Liver (tissue), 9 donors: ENCODE data around the gene FAM171A1. TPM values are rescaled to one million over a fixed set of nuclear protein-coding genes. Genes with fewer than 3 reads are reported as not detected.
A peak's percentile ranks its signal among the peaks of the same experiment; 100 is the strongest.

Source experiments
- DNase-seq: peaks from one replicate; pipeline ENCODE4 v3.0.0-alpha.2; 2017; ENCODE audit warnings: low spot score
- H3K27ac ChIP-seq, 2 donors: one replicate each; pipeline ENCODE4 v1.7.0; 2013; ENCODE audit warnings: inconsistent platforms in 2 of 2, low read length in 2 of 2, control low read depth in 1 of 2, low read depth in 1 of 2, mild to moderate bottlenecking in 1 of 2
- H3K27me3 ChIP-seq, 4 donors: one replicate each; pipeline versions ENCODE4 v1.6.1 to v1.7.0; 2013; ENCODE audit warnings: low read length in 3 of 4, inconsistent platforms in 1 of 4, mild to moderate bottlenecking in 1 of 4, moderate library complexity in 1 of 4; ENCODE audit not compliant: control insufficient read depth in 4 of 4, insufficient read depth in 4 of 4
- H3K36me3 ChIP-seq, 4 donors: one replicate each; pipeline versions ENCODE4 v1.6.1 to v1.7.0; 2013; ENCODE audit warnings: low read length in 3 of 4, mild to moderate bottlenecking in 3 of 4, low read depth in 1 of 4, moderate library complexity in 1 of 4; ENCODE audit not compliant: control insufficient read depth in 4 of 4, insufficient read depth in 3 of 4
- H3K4me1 ChIP-seq, 4 donors: one replicate each; pipeline versions ENCODE4 v1.6.1 to v1.7.0; 2013; ENCODE audit warnings: low read length in 3 of 4, mild to moderate bottlenecking in 3 of 4, moderate library complexity in 1 of 4; ENCODE audit not compliant: control insufficient read depth in 4 of 4, insufficient read depth in 4 of 4
- H3K4me3 ChIP-seq, 3 donors: one replicate each; pipeline versions ENCODE4 v1.6.1 to v1.7.0; 2013; ENCODE audit warnings: low read length in 3 of 3, control low read depth in 1 of 3, low read depth in 1 of 3, mild to moderate bottlenecking in 1 of 3
- H3K9ac ChIP-seq, 2 donors: one replicate each; pipeline ENCODE4 v1.7.0; 2013; ENCODE audit warnings: low read length in 2 of 2, mild to moderate bottlenecking in 2 of 2, moderate library complexity in 2 of 2, control low read depth in 1 of 2, low read depth in 1 of 2
- H3K9me3 ChIP-seq, 4 donors: one replicate each; pipeline versions ENCODE4 v1.6.1 to v1.7.0; 2013; ENCODE audit warnings: low read length in 3 of 4; ENCODE audit not compliant: control insufficient read depth in 4 of 4
- ATF3 ChIP-seq: IDR thresholded peaks from 2 replicates; pipeline ENCODE4 v1.6.1; 2016; ENCODE audit warnings: antibody characterized with exemption
- CTCF ChIP-seq: fragments of 150-350 bp; IDR thresholded peaks from 2 replicates; pipeline ENCODE4 v1.5.1; 2017; ENCODE audit warnings: improper control_type of control experiment, low read depth, low read length; ENCODE audit not compliant: missing input control
- EGR1 ChIP-seq, 2 donors: IDR thresholded peaks; 2 replicates each; pipeline ENCODE4 v1.6.1; 2016 to 2018; ENCODE audit warnings: antibody characterized with exemption in 2 of 2, low read depth in 2 of 2
- FOXA1 ChIP-seq: IDR thresholded peaks from 2 replicates; pipeline ENCODE4 v1.6.1; 2016; ENCODE audit warnings: antibody characterized with exemption
- FOXA2 ChIP-seq: IDR thresholded peaks from 2 replicates; pipeline ENCODE4 v1.6.1; 2016; ENCODE audit warnings: antibody characterized with exemption
- GABPA ChIP-seq, 2 donors: IDR thresholded peaks in 1 of 2; conservative IDR thresholded peaks in 1 of 2; 2 replicates each; pipeline ENCODE4 v1.6.1; 2016; ENCODE audit warnings: antibody characterized with exemption in 2 of 2, mild to moderate bottlenecking in 1 of 2, moderate library complexity in 1 of 2
- HNF4A ChIP-seq, 2 donors: conservative IDR thresholded peaks; 2 replicates each; pipeline ENCODE4 v1.6.1; 2016; ENCODE audit warnings: antibody characterized with exemption in 2 of 2, mild to moderate bottlenecking in 2 of 2
- HNF4G ChIP-seq: IDR thresholded peaks from 2 replicates; pipeline ENCODE4 v1.6.1; 2016; ENCODE audit warnings: antibody characterized with exemption
- JUND ChIP-seq, 2 donors: IDR thresholded peaks; 2 replicates each; pipeline ENCODE4 v1.6.1; 2016; ENCODE audit warnings: antibody characterized with exemption in 2 of 2
- MAX ChIP-seq: IDR thresholded peaks from 2 replicates; pipeline ENCODE4 v1.6.1; 2016; ENCODE audit warnings: antibody characterized with exemption
- NR2F2 ChIP-seq: IDR thresholded peaks from 2 replicates; pipeline ENCODE4 v1.6.1; 2016; ENCODE audit warnings: antibody characterized with exemption
- RAD21 ChIP-seq, 2 donors: IDR thresholded peaks; 2 replicates each; pipeline ENCODE4 v1.6.1; 2016; ENCODE audit warnings: antibody characterized with exemption in 2 of 2, mild to moderate bottlenecking in 2 of 2
- REST ChIP-seq: IDR thresholded peaks from 2 replicates; pipeline ENCODE4 v1.6.1; 2016; ENCODE audit warnings: antibody characterized with exemption, mild to moderate bottlenecking
- RXRA ChIP-seq, 2 donors: IDR thresholded peaks; 2 replicates each; pipeline ENCODE4 v1.6.1; 2017 to 2018; ENCODE audit warnings: antibody characterized with exemption in 2 of 2, mild to moderate bottlenecking in 1 of 2
- SP1 ChIP-seq: IDR thresholded peaks from 2 replicates; pipeline ENCODE4 v1.6.1; 2018; ENCODE audit warnings: antibody characterized with exemption, mild to moderate bottlenecking
- TAF1 ChIP-seq: conservative IDR thresholded peaks from 2 replicates; pipeline ENCODE4 v1.6.1; 2016; ENCODE audit warnings: antibody characterized with exemption, mild to moderate bottlenecking
- YY1 ChIP-seq: IDR thresholded peaks from 2 replicates; pipeline ENCODE4 v1.6.1; 2016; ENCODE audit warnings: antibody characterized with exemption, mild to moderate bottlenecking
- ZBTB33 ChIP-seq: IDR thresholded peaks from 2 replicates; pipeline ENCODE4 v1.6.1; 2016; ENCODE audit warnings: antibody characterized with exemption
- WGBS: extraction: QIAGEN DNeasy Blood & Tissue Kit; methylation state at CpG from one replicate; pipeline ENCODE4 v1.1.7; 2013; 5-methylcytosine and 5-hydroxymethylcytosine counted together
- polyA plus RNA-seq, 2 donors: library from polyadenylated mRNA; stranded (reverse) in 1 of 2; unstranded in 1 of 2; fragments of 200-250 nt in 1 of 2; fragments of >200 nt in 1 of 2; fragmentation: Nextera tagmentation in 1 of 2; extraction: Ambion mirVana in 1 of 2; gene quantifications; one replicate each; pipeline versions ENCODE4 v1.2.1 to v1.2.3, GENCODE V29; 2013 to 2015
- total RNA-seq, 2 donors: library from RNA; depleted of rRNA; stranded (reverse); fragments of >200 nt; gene quantifications; one replicate each; pipeline ENCODE4 v1.2.3, GENCODE V29; 2014
- donor health status: healthy.
- donor health status: healthy.
- donor health status: healthy.
- donor health status: healthy.
- donor health status: healthy.

Gene FAM171A1
- total and polyA plus RNA-seq, 4 donors = 2.5 to 10.2 (median 7.7) TPM

- no peak overlapping the region for H3K9ac ChIP-seq
- DNase-seq = no peak
- 31% methylated on average over 8 of the region's 8 CpGs for WGBS
These were observed 26.2 kb downstream of the FAM171A1 start for GRCh38 chr10:15344876-15345285.

More at GRCh38 chr10:15344876-15345285, 26.2 kb downstream of the FAM171A1 start:
- peaks cover 7 to 29% (median 22%) of the 10 kb centered on the region in 4 donors for H3K4me1 ChIP-seq
- no peaks in the 10 kb centered on the region for H3K9me3 ChIP-seq
- no peaks in the 10 kb centered on the region for H3K27me3 ChIP-seq
- TF ChIP-seq RXRA (IDR thresholded peaks at IDR 0.05) (peak; percentile 36 to 64), MAX (peak; percentile 73), FOXA2 (peak; percentile 6), REST (peak; percentile 25), CTCF (no peak), HNF4G (peak; percentile 20), ZBTB33 (peak; percentile 43), YY1 (no peak), EGR1 (IDR thresholded peaks at IDR 0.05; ENCODE audit: low read depth in 2 of 2) (peak; percentile 41 to 67), GABPA (IDR thresholded peaks at IDR 0.05 in 1 of 2, conservative IDR thresholded peaks at IDR 0.05 in 1 of 2) (peak in 1 of 2 donors; percentile 46), TAF1 (no peak), JUND (IDR thresholded peaks at IDR 0.05) (peak in 1 of 2 donors; percentile 37), HNF4A (conservative IDR thresholded peaks at IDR 0.05) (peak; percentile 59 to 65), FOXA1 (no peak), RAD21 (IDR thresholded peaks at IDR 0.05) (peak; percentile 29 to 48), SP1 (peak; percentile 44), ATF3 (peak; percentile 92), NR2F2 (peak; percentile 32)
- peak overlapping the region; percentile 19 to 45 for H3K27ac ChIP-seq
- no peak overlapping the region for H3K4me3 ChIP-seq
- no peaks in the 10 kb centered on the region for H3K36me3 ChIP-seq
